ENCODE measurements around the gene AKAP7. TPM values are rescaled to one million over a fixed set of nuclear protein-coding genes. Genes with fewer than 3 reads are reported as not detected.

Gene AKAP7
- total RNA-seq, 2 donors from 2014 or later: 15.3 to 60.1 TPM

- Histone ChIP-seq H3K4me3 (no peak overlapping the region), H3K4me1 (no peaks in the 10 kb centered on the region), H3K27me3 (no peaks in the 10 kb centered on the region), H3K9ac (ENCODE audit: low read depth in 2 of 2, low read length in 2 of 2) (no peak overlapping the region), H3K27ac (no peak overlapping the region), H3K36me3 (no peaks in the 10 kb centered on the region), H3K9me3 (no peaks in the 10 kb centered on the region)
- TF ChIP-seq, protein P1, sequence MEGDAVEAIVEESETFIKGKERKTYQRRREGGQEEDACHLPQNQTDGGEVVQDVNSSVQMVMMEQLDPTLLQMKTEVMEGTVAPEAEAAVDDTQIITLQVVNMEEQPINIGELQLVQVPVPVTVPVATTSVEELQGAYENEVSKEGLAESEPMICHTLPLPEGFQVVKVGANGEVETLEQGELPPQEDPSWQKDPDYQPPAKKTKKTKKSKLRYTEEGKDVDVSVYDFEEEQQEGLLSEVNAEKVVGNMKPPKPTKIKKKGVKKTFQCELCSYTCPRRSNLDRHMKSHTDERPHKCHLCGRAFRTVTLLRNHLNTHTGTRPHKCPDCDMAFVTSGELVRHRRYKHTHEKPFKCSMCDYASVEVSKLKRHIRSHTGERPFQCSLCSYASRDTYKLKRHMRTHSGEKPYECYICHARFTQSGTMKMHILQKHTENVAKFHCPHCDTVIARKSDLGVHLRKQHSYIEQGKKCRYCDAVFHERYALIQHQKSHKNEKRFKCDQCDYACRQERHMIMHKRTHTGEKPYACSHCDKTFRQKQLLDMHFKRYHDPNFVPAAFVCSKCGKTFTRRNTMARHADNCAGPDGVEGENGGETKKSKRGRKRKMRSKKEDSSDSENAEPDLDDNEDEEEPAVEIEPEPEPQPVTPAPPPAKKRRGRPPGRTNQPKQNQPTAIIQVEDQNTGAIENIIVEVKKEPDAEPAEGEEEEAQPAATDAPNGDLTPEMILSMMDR (IDR thresholded peaks at IDR 0.05): peak; percentile 28
- peak; percentile 34 for DNase-seq
- intact Hi-C loops (cut with DNase I): loop anchor here (2.0 kb wide), 1 partner anchor 232 kb away; no protein-coding TSS in a partner anchor
These were observed 18.4 kb upstream of the AKAP7 start for GRCh38 chr6:131116755-131117360.

- H3K9ac ChIP-seq (ENCODE audit: low read depth in 2 of 2, low read length in 2 of 2): no peak overlapping the region
- no peaks in the 10 kb centered on the region for H3K27me3 ChIP-seq
- no peak overlapping the region for H3K27ac ChIP-seq
- H3K4me1 ChIP-seq: no peaks in the 10 kb centered on the region
- DNase-seq: no peak
- intact Hi-C loops (cut with DNase I): loop anchor here (2.0 kb wide), 1 partner anchor 233 kb away; no protein-coding TSS in a partner anchor
- H3K9me3 ChIP-seq: no peaks in the 10 kb centered on the region
- no peaks in the 10 kb centered on the region for H3K36me3 ChIP-seq
- TF ChIP-seq, protein P1 (IDR thresholded peaks at IDR 0.05): no peak
- no peak overlapping the region for H3K4me3 ChIP-seq
These were observed 17.4 kb upstream of the AKAP7 start for GRCh38 chr6:131117878-131118277.

DNA sequence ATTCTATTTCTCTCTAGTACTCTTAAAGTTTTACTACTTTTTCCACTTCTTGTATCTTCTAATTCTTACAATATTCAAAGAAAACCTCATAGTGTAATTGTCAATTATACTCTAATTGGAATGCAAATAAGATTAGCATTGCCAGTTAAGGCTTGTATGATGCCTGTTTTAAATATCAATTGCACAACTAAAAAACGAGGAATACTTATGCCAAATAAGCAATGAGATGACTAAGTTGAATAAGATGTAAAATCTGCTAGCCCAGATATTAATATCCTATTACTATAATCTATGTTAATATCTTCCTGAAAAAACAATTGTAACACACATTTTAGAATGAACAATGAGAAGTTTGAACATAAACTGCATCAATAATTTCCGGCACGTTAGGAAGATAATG, 13.3 kb upstream of the AKAP7 start:
- Histone ChIP-seq H3K36me3 (no peaks in the 10 kb centered on the region), H3K9ac (ENCODE audit: low read depth in 2 of 2, low read length in 2 of 2) (no peak overlapping the region), H3K4me3 (no peak overlapping the region), H3K27ac (no peak overlapping the region), H3K9me3 (no peaks in the 10 kb centered on the region), H3K27me3 (no peaks in the 10 kb centered on the region), H3K4me1 (no peaks in the 10 kb centered on the region)
- DNase-seq: no peak
- TF ChIP-seq, protein P1 (IDR thresholded peaks at IDR 0.05): no peak
- intact Hi-C loops (cut with DNase I): no loop called here

DNA sequence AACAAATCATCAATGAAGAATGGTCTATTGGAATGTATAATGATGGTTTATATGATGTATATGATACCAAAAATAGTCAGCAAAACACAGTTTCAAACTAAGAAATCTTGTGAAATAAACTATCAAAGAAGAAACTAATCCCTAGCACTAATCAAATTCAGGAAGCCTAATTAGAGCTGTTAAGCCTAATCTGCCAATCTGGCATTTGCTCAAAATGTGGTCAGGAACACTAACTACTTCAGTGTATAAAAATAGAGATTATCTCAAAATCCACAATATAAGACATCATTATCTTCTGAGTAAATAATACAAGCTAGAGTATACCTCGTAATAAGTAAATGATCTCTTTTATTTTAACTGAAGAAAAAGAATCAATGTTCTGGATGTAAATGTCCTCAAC, 12.8 kb upstream of the AKAP7 start:
- intact Hi-C loops (cut with DNase I): no loop called here

GRCh38 chr6:131124336-131125071, 10.8 kb upstream of the AKAP7 start:
- no peaks in the 10 kb centered on the region for H3K27me3 ChIP-seq
- no peak for DNase-seq
- no peaks in the 10 kb centered on the region for H3K9me3 ChIP-seq
- no peak overlapping the region for H3K27ac ChIP-seq
- H3K4me3 ChIP-seq: no peak overlapping the region
- no peaks in the 10 kb centered on the region for H3K36me3 ChIP-seq
- intact Hi-C loops (cut with DNase I): no loop called here
- TF ChIP-seq, protein P1 (IDR thresholded peaks at IDR 0.05): no peak
- H3K4me1 ChIP-seq: no peaks in the 10 kb centered on the region
- H3K9ac ChIP-seq (ENCODE audit: low read depth in 2 of 2, low read length in 2 of 2): no peak overlapping the region

More for the DNA sequence above, 12.8 kb upstream of the AKAP7 start:
- TF ChIP-seq, protein P1 (IDR thresholded peaks at IDR 0.05): no peak
- Histone ChIP-seq H3K36me3 (no peaks in the 10 kb centered on the region), H3K9ac (ENCODE audit: low read depth in 2 of 2, low read length in 2 of 2) (no peak overlapping the region), H3K4me1 (no peaks in the 10 kb centered on the region), H3K27ac (no peak overlapping the region), H3K27me3 (no peaks in the 10 kb centered on the region), H3K9me3 (no peaks in the 10 kb centered on the region), H3K4me3 (no peak overlapping the region)
- no peak for DNase-seq
